Keratinocyte (primary cell): Measurements from ENCODE around the gene PLEKHM1. TPM values are rescaled to one million over a fixed set of nuclear protein-coding genes. Genes with fewer than 3 reads are reported as not detected.
"Not testable (repeated sequence)": the region's sequence is repeated elsewhere in the genome, so short reads cannot be mapped to it uniquely, and the experiment has no call there.

Source experiments
- DNase-seq: peaks from one replicate; pipeline ENCODE4 v3.0.0-alpha.2; 2011; ENCODE audit warnings: low read depth, missing footprints, low spot score
- FAIRE-seq: peaks from 2 replicates; lab custom pipeline; 2011; peaks lifted over from hg19 to GRCh38; lab: Jason Lieb, UNC
- H2AFZ ChIP-seq: 2 replicates; pipeline ENCODE4 v1.6.0; 2012; ENCODE audit warnings: low read length, control low read depth, inconsistent platforms; ENCODE audit not compliant: control insufficient read depth
- H3K27ac ChIP-seq: 2 replicates; pipeline ENCODE4 v1.5.1; 2011; ENCODE audit warnings: low read length; ENCODE audit not compliant: control insufficient read depth, insufficient read depth
- H3K27me3 ChIP-seq: 3 replicates; pipeline ENCODE4 v1.6.0; 2011; ENCODE audit warnings: low read length; ENCODE audit not compliant: control insufficient read depth, insufficient read depth; ENCODE audit errors: extremely low read depth
- H3K36me3 ChIP-seq, 2 experiments: 2 replicates in 1 of 2; 3 replicates in 1 of 2; pipeline ENCODE4 v1.5.1; 2011; ENCODE audit warnings: low read length in 2 of 2, mild to moderate bottlenecking in 1 of 2; ENCODE audit not compliant: control insufficient read depth in 2 of 2, insufficient read depth in 2 of 2; ENCODE audit errors: extremely low read depth in 1 of 2
- H3K4me1 ChIP-seq: 3 replicates; pipeline ENCODE4 v1.5.1; 2011; ENCODE audit warnings: low read length; ENCODE audit not compliant: control insufficient read depth, insufficient read depth; ENCODE audit errors: extremely low read depth
- H3K4me2 ChIP-seq: 3 replicates; pipeline ENCODE4 v1.6.0; 2011; ENCODE audit warnings: low read depth, low read length; ENCODE audit not compliant: control insufficient read depth, insufficient read depth; ENCODE audit errors: extremely low read depth
- H3K4me3 ChIP-seq, 3 experiments: fragments of 200-600 bp in 1 of 3; sonication (generic) in 1 of 3; 2 replicates in 2 of 3; 3 replicates in 1 of 3; pipeline ENCODE4 v1.5.1; 2011 to 2016; ENCODE audit warnings: low read length in 3 of 3, mild to moderate bottlenecking in 3 of 3, control low read depth in 2 of 3, inconsistent platforms in 1 of 3, low read depth in 1 of 3, mixed read lengths in 1 of 3, mixed run types in 1 of 3, moderate library complexity in 1 of 3; ENCODE audit not compliant: control insufficient read depth in 2 of 3, insufficient read depth in 2 of 3; ENCODE audit errors: extremely low read depth in 1 of 3
- H3K79me2 ChIP-seq: 2 replicates; pipeline ENCODE4 v1.6.0; 2012; ENCODE audit warnings: low read length; ENCODE audit not compliant: control insufficient read depth, insufficient read depth
- H3K9ac ChIP-seq: 3 replicates; pipeline ENCODE4 v1.6.0; 2011; ENCODE audit warnings: low read length; ENCODE audit not compliant: control insufficient read depth, insufficient read depth; ENCODE audit errors: extremely low read depth
- H3K9me1 ChIP-seq: 3 replicates; pipeline ENCODE4 v1.6.0; 2011; ENCODE audit warnings: low read length; ENCODE audit not compliant: control insufficient read depth, insufficient read depth; ENCODE audit errors: extremely low read depth
- H3K9me3 ChIP-seq: 2 replicates; pipeline ENCODE4 v1.5.1; 2012; ENCODE audit warnings: low read depth, low read length; ENCODE audit not compliant: control insufficient read depth
- H4K20me1 ChIP-seq: 3 replicates; pipeline ENCODE4 v1.6.0; 2011; ENCODE audit warnings: low read length; ENCODE audit not compliant: control insufficient read depth, insufficient read depth; ENCODE audit errors: extremely low read depth
- dilution Hi-C: fragments of 300-500 bp; cut with MboI; formaldehyde crosslinking; loops from one replicate; pipeline ENCODE4 v1.7.0; 2020; ENCODE audit warnings: low sequenced_read_pairs; ENCODE audit not compliant: extremely low pct_ligation_motif_present
- polyA plus RNA-seq, 5 experiments: library from polyadenylated mRNA; depleted of rRNA in 3 of 5; stranded (reverse) in 3 of 5; stranded (forward) in 1 of 5; unstranded in 1 of 5; fragments of >200 nt; gene quantifications; 1 replicate in 1 of 5; 2 replicates in 3 of 5; 3 replicates in 1 of 5; pipeline versions ENCODE4 v1.2.1 to v1.2.3, GENCODE V29; 2011 to 2012; ENCODE audit warnings: missing spikeins in 2 of 5, low read depth in 1 of 5, low replicate concordance in 1 of 5

Gene PLEKHM1
- polyA plus RNA-seq, 1 donor (not counting 4 experiments of a cell fraction or from before 2014, with no cell fraction given) = 33.0 TPM

DNA sequence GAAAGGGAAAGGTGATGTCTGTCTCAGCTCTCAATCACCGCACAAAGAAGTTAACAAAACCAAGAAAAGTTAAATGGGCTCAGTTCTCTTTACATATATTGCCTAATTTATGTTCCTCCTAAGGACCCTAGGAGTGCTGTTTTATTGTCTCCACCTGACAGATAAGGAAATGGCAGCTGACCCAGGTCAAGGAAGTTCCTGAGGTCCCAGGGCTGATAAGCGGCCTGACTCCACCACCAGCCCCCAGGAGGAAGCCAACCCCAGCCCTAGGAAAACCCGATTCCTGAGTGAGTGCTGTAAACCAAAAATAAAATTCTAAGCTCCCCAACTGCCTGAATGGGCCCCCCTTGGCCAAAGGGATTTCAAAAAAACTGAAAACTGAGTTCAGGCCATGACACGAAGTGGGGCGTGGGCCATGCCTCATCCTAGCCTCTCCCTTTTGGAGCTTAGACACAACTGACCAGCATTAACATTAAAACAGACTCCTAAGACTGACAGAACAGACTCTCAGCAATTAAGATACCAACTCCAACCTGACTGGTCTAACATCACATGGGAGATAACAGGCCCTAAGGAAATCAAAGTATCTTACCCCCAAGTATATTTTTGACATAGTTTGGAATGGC lies 6.8 kb downstream of the PLEKHM1 start:
- H3K9ac ChIP-seq, H3K9me3 ChIP-seq, H3K9me1 ChIP-seq, DNase-seq, H2AFZ ChIP-seq, H3K27ac ChIP-seq, FAIRE-seq, dilution Hi-C loops, H3K4me3 ChIP-seq, H3K36me3 ChIP-seq, H3K4me2 ChIP-seq, H3K27me3 ChIP-seq, H4K20me1 ChIP-seq: not testable (repeated sequence)
- Histone ChIP-seq H3K79me2 (peaks cover 12% of the 10 kb centered on the region), H3K4me1 (peaks cover 25% of the 10 kb centered on the region)

DNA sequence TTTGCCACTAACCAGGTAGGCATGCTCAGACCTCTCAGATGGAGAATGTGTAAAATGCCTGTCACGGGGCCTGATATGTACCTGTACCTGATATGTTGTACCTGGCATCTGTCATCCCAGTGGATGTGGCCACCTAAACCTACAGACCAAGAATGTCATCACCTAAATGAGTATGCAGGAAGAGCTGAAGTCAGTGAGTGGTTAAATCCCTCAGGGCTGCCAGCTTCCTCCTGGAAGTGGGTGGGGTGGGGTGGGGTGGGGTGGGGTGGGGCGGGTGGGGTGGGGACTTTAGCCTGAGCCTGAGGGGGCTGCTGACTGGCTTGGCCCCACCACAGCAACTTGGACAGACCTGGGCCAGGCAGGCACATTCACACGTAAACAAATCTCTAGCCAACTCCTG lies 7.3 kb downstream of the PLEKHM1 start:
- H3K9me3 ChIP-seq, H3K9ac ChIP-seq, FAIRE-seq, H3K9me1 ChIP-seq, H3K4me3 ChIP-seq, H3K36me3 ChIP-seq, H2AFZ ChIP-seq, H3K27ac ChIP-seq, H4K20me1 ChIP-seq, H3K4me2 ChIP-seq, H3K27me3 ChIP-seq, dilution Hi-C loops: not testable (repeated sequence)
- peak; percentile 38 for DNase-seq
- peaks cover 12% of the 10 kb centered on the region for H3K79me2 ChIP-seq
- H3K4me1 ChIP-seq = peaks cover 21% of the 10 kb centered on the region

GRCh38 chr17:45482317-45482716 lies 8.2 kb downstream of the PLEKHM1 start:
- H3K9ac ChIP-seq, H3K27me3 ChIP-seq, H3K27ac ChIP-seq, H3K9me3 ChIP-seq, DNase-seq, H3K9me1 ChIP-seq, FAIRE-seq, H4K20me1 ChIP-seq, dilution Hi-C loops, H3K4me2 ChIP-seq, H2AFZ ChIP-seq, H3K36me3 ChIP-seq, H3K4me3 ChIP-seq: not testable (repeated sequence)
- Histone ChIP-seq H3K79me2 (peaks cover 13% of the 10 kb centered on the region), H3K4me1 (peaks cover 13% of the 10 kb centered on the region)

DNA sequence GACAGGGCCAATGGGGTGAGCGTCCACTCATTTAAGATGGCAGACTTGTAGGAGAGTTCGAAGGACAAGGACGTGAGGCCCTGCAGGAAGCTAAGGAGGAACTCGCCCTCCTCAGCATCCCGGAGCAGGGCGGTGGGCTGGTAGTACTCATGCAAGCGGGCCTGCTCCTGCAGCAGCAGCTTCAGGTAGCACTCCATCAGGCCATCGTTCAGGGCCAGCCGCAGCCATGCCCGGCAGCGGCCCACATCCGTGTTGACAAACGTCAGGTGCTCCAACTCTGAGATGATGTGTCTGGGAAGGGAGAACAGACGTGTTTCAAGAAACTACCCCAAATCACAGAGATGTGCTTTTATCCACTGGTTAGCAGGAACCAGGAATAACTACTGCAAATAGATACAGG lies 15.1 kb downstream of the PLEKHM1 start:
- H3K36me3 ChIP-seq = peaks cover 4 to 12% of the 10 kb centered on the region in 2 experiments
- H3K9me3 ChIP-seq, H3K27ac ChIP-seq, H3K27me3 ChIP-seq, H2AFZ ChIP-seq, DNase-seq, H3K4me2 ChIP-seq, FAIRE-seq, H3K79me2 ChIP-seq, dilution Hi-C loops, H3K9me1 ChIP-seq, H3K4me3 ChIP-seq, H3K4me1 ChIP-seq, H3K9ac ChIP-seq, H4K20me1 ChIP-seq: not testable (repeated sequence)

- FAIRE-seq, H3K4me3 ChIP-seq, H3K9ac ChIP-seq, H3K9me3 ChIP-seq, H3K27me3 ChIP-seq, dilution Hi-C loops, H2AFZ ChIP-seq, H3K9me1 ChIP-seq, H4K20me1 ChIP-seq, H3K79me2 ChIP-seq, H3K4me2 ChIP-seq, DNase-seq, H3K27ac ChIP-seq: not testable (repeated sequence)
- Histone ChIP-seq H3K4me1 (peaks cover 15% of the 10 kb centered on the region), H3K36me3 (peaks cover 0 to 15% of the 10 kb centered on the region in 2 experiments)
Observed at GRCh38 chr17:45472249-45472648, 18.3 kb downstream of the PLEKHM1 start.
